A673 (cell line): ENCODE results near the gene SCN4A. TPM values are rescaled to one million over a fixed set of nuclear protein-coding genes. Genes with fewer than 3 reads are reported as not detected.
"Not testable (repeated sequence)": the region's sequence is repeated elsewhere in the genome, so short reads cannot be mapped to it uniquely, and the experiment has no call there.

ENCODE experiments used
- BruUV-seq: library from RNA; stranded (reverse); fragments of 400-500 nt; replicated peaks from 2 replicates; lab custom pipeline; 2021; lab: Mats Ljungman, UMichigan
- CTCF ChIA-PET: fragments of 300-600 bp; sonication (Branson Sonifier 250); formaldehyde crosslinking; loops from one replicate; lab custom pipeline; 2022; ENCODE audit warnings: antibody characterized with exemption; lab: Charles Lee
- POLR2A ChIA-PET: fragments of 300-600 bp; sonication (Branson Sonifier 250); formaldehyde crosslinking; loops from one replicate; lab custom pipeline; 2022; ENCODE audit warnings: antibody characterized with exemption; ENCODE audit not compliant: low non-redundant PET; lab: Charles Lee
- DNase-seq: peaks from one replicate; pipeline ENCODE4 v3.0.0-alpha.2; 2015; ENCODE audit warnings: low spot score
- H3K27ac ChIP-seq: fragments of 200-600 bp; sonication (generic); 2 replicates; pipeline ENCODE4 v1.5.1; 2016; ENCODE audit warnings: mixed run types, low read depth, mild to moderate bottlenecking, mixed read lengths, antibody characterized with exemption, low read length; ENCODE audit not compliant: poor library complexity, severe bottlenecking
- H3K27me3 ChIP-seq: fragments of 200-600 bp; sonication (generic); replicated peaks from 2 replicates; pipeline ENCODE4 v1.6.1; 2017; ENCODE audit warnings: mixed run types, low read depth, mild to moderate bottlenecking, mixed read lengths, antibody characterized with exemption, low read length; ENCODE audit not compliant: insufficient read depth, poor library complexity
- H3K36me3 ChIP-seq: fragments of 200-600 bp; sonication (generic); 2 replicates; pipeline ENCODE4 v1.6.1; 2016; ENCODE audit warnings: mixed run types, mild to moderate bottlenecking, mixed read lengths, antibody characterized with exemption, low read length; ENCODE audit not compliant: insufficient read depth, poor library complexity, severe bottlenecking
- H3K4me1 ChIP-seq: fragments of 200-600 bp; sonication (generic); 2 replicates; pipeline ENCODE4 v1.6.1; 2017; ENCODE audit warnings: mixed run types, mild to moderate bottlenecking, mixed read lengths, antibody characterized with exemption, low read length; ENCODE audit not compliant: insufficient read depth, poor library complexity, severe bottlenecking
- H3K4me3 ChIP-seq: fragments of 200-600 bp; sonication (generic); 2 replicates; pipeline ENCODE4 v1.5.1; 2016; ENCODE audit warnings: low read depth, mixed run types, mild to moderate bottlenecking, mixed read lengths, low read length; ENCODE audit not compliant: poor library complexity, severe bottlenecking
- H3K9me3 ChIP-seq: fragments of 200-600 bp; sonication (generic); 2 replicates; pipeline ENCODE4 v1.6.1; 2016; ENCODE audit warnings: mixed run types, low read depth, mild to moderate bottlenecking, mixed read lengths, antibody characterized with exemption, low read length; ENCODE audit not compliant: poor library complexity, severe bottlenecking
- EZH2 ChIP-seq: fragments of 200-600 bp; sonication (generic); IDR thresholded peaks from 2 replicates; pipeline ENCODE4 v1.6.1; 2017; ENCODE audit warnings: borderline replicate concordance, low read depth, mild to moderate bottlenecking, mixed read lengths, antibody characterized with exemption, low read length; ENCODE audit not compliant: poor library complexity, severe bottlenecking
- intact Hi-C: fragments of 100-400 bp; cut with micrococcal nuclease; formaldehyde crosslinking; loops from one replicate; pipeline ENCODE4 v1.10.0; 2022; ENCODE audit not compliant: unreplicated experiment
- total RNA-seq: library from RNA; stranded (reverse); gene quantifications from 2 replicates; pipeline ENCODE4 v1.2.3, GENCODE V29; 2021
- TF ChIP-seq, protein P1 (sequence below): fragments of 300-800, 200-600 bp; sonication (generic); conservative IDR thresholded peaks from 2 replicates; pipeline ENCODE4 v1.5.1; 2017; ENCODE audit warnings: low read depth, mild to moderate bottlenecking, antibody characterized with exemption, low read length, moderate library complexity, mixed read lengths

Gene SCN4A
- total RNA-seq, 1 experiment from 2014 or later = 0.56 TPM

DNA sequence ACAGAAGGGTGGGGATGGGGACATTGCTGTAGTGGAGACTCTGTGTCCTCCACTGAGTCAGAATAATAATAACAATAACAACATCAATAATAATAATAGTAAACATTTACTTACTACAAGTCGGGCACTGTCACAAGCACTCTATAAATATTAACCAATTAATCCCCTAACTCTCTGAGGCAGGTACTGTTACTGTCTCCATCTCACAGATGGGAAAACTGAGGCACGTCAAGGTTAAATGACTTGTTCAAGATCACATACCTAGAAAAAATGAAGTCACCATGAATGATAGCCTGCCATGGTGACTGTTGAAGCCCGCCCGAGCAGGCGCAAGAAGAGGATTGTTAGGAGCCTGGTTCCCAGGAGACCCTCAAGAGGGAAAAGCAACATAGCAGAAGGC lies 35.6 kb upstream of the SCN4A start:
- DNase-seq = no peak
- Histone ChIP-seq H3K27me3 (peaks cover 3% of the 10 kb centered on the region), H3K4me1 (no peaks in the 10 kb centered on the region), H3K36me3 (no peaks in the 10 kb centered on the region), H3K27ac (no peak overlapping the region), H3K4me3 (no peak overlapping the region), H3K9me3 (no peaks in the 10 kb centered on the region)
- TF ChIP-seq, protein P1, sequence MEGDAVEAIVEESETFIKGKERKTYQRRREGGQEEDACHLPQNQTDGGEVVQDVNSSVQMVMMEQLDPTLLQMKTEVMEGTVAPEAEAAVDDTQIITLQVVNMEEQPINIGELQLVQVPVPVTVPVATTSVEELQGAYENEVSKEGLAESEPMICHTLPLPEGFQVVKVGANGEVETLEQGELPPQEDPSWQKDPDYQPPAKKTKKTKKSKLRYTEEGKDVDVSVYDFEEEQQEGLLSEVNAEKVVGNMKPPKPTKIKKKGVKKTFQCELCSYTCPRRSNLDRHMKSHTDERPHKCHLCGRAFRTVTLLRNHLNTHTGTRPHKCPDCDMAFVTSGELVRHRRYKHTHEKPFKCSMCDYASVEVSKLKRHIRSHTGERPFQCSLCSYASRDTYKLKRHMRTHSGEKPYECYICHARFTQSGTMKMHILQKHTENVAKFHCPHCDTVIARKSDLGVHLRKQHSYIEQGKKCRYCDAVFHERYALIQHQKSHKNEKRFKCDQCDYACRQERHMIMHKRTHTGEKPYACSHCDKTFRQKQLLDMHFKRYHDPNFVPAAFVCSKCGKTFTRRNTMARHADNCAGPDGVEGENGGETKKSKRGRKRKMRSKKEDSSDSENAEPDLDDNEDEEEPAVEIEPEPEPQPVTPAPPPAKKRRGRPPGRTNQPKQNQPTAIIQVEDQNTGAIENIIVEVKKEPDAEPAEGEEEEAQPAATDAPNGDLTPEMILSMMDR = no peak
- no peak for TF ChIP-seq EZH2
- intact Hi-C loops = no loop called here
- POLR2A ChIA-PET = no interaction called here
- no TSS peak for BruUV-seq
- CTCF ChIA-PET = no interaction called here

DNA sequence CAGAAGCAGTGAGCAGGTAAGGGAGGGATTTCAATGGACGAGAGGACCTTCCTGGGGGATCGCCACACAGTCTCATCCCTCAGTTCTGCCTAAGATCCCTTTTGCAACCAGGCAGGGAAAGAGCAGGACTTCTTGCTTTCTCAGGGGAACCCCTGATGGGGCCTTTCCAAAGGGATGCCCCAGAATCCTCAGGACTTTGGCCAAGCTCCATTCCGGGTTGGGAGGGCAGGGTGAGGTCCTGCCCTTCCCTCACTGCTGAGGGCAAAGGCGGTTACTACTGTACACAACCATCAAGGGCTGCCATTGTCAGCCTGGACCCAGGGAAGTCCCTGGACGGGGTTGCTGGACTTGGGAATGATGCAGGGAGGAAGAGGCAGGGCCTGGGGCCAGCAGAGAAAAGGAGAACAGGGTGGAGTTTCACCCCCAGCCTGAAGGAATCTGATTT lies 35.1 kb upstream of the SCN4A start:
- Histone ChIP-seq H3K9me3 (no peaks in the 10 kb centered on the region), H3K27me3 (peaks cover 3% of the 10 kb centered on the region), H3K27ac (no peak overlapping the region), H3K4me3 (no peak overlapping the region), H3K36me3 (no peaks in the 10 kb centered on the region), H3K4me1 (no peaks in the 10 kb centered on the region)
- no peak for TF ChIP-seq EZH2
- BruUV-seq = no TSS peak
- CTCF ChIA-PET = no interaction called here
- POLR2A ChIA-PET = interaction anchor here (0.6 kb wide), 1 partner anchor 144 kb away, joined by 4 read pairs; no protein-coding TSS in a partner anchor
- intact Hi-C loops = no loop called here
- DNase-seq = no peak

DNA sequence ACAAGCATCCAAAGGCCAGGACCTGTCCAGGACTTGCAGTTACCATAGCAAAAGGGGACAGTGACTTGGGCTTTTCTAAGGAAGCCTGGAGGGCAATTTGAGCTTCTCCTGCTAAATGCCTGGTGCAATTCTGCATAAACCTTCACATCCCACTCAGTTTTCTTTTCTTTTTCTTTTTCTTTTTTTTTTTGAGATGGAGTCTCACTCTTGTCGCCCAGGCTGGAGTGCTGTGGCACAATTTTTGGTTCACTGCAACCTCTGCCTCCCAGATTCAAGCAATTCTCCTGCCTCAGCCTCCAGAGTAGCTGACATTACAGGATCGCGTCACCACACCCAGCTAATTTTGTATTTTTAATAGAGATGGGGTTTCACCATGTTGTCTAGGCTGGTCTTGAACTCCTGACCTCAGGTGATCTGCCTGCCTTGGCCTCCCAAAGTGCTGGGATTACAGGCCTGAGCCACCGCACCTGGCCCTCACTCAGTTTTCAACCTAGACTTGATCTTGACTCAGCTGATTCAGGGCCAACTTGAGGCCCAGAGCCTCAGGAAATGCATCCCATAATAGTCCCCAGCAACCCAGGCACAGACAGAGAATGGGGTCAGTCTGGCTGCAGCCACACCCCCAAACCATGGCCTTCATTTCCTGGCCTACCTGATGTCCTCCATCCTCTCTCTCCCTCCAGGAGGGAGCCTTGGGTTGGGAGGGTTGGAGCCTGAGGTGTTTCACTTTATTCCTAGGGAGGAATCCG lies 34.5 kb upstream of the SCN4A start:
- H3K4me3 ChIP-seq, H3K36me3 ChIP-seq, CTCF ChIA-PET, intact Hi-C loops, BruUV-seq, DNase-seq, H3K4me1 ChIP-seq, H3K27me3 ChIP-seq, H3K27ac ChIP-seq, H3K9me3 ChIP-seq: not testable (repeated sequence)
- POLR2A ChIA-PET = interaction anchor here (0.6 kb wide), 1 partner anchor 145 kb away, joined by 4 read pairs; no protein-coding TSS in a partner anchor

DNA sequence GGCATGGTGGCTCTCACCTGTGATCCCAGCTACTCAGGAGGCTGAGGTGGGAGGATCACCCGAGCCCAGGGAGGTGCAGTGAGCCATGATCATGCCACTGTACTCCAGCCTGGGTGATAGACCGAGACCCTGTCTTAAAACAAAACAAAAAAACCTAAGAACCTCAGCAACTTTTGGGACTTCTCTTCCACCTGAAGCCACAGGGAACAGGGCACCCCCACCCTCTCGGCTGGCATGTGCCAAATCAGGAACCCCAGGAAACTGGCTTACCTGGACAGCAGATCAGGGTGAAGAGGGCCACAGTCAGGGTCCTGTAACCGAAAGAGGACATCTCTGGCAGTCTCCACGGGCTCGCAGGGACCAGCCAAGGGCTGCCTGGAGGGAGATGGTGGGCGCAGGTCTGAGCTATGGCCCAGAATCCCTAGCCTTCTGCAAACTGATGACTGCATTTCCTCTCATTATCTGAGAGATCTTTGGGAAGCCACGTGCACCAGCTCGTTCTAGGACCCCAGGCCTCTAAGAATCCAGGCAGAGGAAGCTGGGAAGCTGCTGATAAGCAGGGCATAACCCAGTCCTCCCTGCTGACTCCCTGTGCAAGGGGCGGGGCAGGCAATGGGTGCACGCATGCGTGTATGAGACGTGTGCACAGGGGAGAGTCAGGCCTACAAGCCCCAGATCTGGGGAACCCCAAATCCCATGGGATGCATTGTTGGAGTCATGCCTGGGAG lies 33.8 kb upstream of the SCN4A start:
- CTCF ChIA-PET = no interaction called here
- no TSS peak for BruUV-seq

More for the DNA sequence above, 33.8 kb upstream of the SCN4A start:
- Histone ChIP-seq H3K9me3 (no peaks in the 10 kb centered on the region), H3K4me1 (no peaks in the 10 kb centered on the region), H3K27me3 (peaks cover 3% of the 10 kb centered on the region), H3K4me3 (no peak overlapping the region), H3K27ac (no peak overlapping the region), H3K36me3 (no peaks in the 10 kb centered on the region)
- DNase-seq = no peak
- TF ChIP-seq, protein P1 = no peak
- no peak for TF ChIP-seq EZH2
- intact Hi-C loops = no loop called here
- POLR2A ChIA-PET = no interaction called here
